CD1c-positive myeloid dendritic cell (primary cell): ENCODE results near the gene WWOX.

Experiments
- DNase-seq: peaks from one replicate; pipeline ENCODE4 v3.0.0-alpha.2; 2016; ENCODE audit errors: extremely low spot score

WWOX gene

DNA sequence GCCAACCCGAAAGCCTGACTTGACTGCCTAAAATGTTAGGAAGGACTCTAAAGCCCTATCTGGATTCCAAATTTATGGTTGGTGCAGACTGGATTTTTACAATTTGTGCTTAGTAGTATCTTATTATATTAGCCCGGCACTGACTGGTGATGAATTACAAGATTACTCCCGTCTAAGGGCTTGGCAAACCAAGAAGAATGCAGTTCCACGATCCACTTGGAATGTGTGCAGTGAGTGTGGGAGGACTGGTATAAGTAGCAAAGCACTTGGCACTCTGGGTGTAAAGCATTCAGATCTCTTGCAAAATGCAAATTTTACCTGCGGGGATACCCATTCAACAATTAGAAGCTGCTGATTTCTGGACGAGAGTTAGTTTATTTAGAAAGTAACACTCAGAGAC is 961.7 kb downstream of the WWOX start:
- DNase-seq, result no peak

DNA sequence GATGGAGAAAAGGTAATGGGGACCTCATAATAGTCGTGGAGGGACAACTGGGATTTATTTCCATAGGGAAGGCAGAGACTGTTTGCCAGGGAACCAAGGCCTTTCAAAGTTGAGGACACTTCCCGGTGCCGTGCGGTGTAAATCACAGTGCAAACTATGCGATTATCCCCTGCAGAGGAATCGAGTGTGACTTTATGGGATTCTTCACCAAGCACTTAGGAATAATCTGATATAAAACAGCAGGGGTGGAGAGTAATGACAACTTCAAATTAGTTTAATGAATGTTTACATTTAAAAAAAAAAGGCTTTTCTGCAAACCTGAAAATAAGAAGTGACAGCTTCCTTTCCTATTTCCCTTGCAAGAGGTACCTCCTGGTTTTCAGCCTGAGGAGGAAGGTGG is 962.9 kb downstream of the WWOX start:
- DNase-seq, result no peak

DNA sequence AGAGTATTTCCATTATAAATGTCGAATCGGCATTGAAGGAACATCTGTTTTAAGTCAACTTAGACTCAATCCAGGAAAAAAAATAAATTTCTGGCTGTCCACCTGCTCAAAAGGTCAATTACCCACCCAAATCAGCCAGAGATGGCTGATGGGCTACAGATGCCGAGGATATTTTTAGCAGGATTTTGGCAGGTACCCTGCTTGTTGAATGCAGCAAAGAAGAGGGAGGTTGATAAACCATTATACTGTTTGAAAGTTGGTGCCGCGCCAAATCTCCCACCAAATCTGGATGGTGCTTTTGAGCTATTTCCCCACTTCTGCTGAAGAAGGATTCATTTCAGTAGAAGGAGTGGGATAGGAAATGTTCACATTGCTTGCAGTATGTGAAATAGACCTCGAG is 963.4 kb downstream of the WWOX start:
- no peak for DNase-seq

- DNase-seq, result no peak
Measured at GRCh38 chr16:79064256-79064972, 965.0 kb downstream of the WWOX start.

DNA sequence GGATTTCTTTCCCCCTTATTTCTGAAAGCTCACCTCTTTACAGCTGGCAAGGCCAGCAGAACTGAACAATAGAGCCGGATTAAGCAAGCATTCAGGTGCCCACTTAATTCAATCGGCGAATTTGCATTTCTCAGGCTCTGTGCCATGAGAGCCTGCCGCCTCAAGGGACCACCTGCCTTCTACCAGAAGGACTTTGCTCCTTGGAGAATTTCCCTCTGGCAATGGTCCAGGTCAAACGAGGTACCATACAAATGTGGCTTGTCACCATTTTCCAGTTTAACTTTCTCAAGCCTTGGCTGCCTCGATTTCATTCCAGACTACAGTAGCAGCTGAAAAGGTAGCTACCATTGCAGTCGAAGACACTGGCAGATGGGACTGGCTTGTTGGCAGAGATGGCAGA is 967.1 kb downstream of the WWOX start:
- no peak for DNase-seq

DNA sequence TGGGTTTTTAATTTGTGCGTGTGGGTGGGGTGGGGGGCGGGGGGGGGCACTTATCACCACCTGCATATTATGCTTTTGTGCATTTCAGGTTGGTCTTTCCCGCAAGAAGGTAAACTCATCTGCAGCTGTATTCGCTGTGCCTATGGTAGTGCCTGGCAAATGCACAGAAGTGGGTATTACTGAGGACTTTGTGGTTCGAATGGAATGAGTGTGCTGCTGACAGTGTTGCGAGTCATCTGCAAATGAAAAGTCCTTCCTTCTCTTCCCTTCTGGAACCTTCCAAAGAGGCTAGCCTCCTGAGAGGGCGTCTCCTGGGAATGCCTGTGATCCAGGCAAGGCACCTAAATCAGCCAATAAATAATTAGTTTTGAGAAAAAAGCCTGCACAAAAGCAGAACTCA is 968.1 kb downstream of the WWOX start:
- DNase-seq, result no peak

- DNase-seq, result no peak
Measured at GRCh38 chr16:79069121-79069520, 969.7 kb downstream of the WWOX start.

- no peak for DNase-seq
Measured at GRCh38 chr16:79069633-79070032, 970.2 kb downstream of the WWOX start.

DNA sequence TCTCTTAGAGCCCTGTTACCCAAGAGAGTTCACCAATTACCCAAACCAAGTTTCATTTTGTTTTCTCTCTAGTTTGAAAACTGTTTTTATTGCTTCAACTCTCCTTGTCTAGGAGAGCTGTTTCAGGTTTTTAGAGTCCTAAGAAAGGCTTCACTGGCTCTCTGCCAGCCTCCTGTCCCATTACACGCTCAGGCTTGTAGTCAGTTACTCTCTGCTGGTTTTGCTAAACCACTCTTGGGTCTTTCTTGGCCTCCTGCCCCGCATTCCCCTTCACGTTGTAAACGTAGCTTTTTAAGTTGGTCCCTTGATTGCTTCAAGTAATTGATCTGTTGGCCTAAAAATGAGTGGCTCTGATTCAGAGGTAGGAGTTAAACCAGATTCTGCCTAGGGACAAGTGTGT is 972.0 kb downstream of the WWOX start:
- DNase-seq, result no peak

- DNase-seq, result no peak
Measured at GRCh38 chr16:79072517-79072916, 973.1 kb downstream of the WWOX start.

DNA sequence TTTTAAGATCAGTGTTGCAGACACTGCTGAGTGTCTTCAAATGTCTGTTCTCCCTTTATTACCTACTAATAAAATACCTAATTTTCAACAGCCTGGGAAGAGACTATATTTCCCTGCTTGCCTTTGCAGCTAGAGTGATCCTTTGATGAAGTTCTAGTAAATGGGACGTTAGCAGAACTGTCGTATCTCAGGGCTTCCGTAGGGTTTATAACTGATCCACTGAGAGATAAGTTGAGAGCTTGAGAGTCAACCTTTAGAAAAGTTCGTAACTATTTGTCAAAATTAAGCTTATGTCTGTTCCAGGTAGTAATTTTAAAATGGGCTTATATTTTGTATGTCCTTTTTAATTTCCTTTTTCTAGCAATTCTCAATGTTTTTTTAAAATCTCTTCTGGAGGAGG is 974.1 kb downstream of the WWOX start:
- no peak for DNase-seq

DNA sequence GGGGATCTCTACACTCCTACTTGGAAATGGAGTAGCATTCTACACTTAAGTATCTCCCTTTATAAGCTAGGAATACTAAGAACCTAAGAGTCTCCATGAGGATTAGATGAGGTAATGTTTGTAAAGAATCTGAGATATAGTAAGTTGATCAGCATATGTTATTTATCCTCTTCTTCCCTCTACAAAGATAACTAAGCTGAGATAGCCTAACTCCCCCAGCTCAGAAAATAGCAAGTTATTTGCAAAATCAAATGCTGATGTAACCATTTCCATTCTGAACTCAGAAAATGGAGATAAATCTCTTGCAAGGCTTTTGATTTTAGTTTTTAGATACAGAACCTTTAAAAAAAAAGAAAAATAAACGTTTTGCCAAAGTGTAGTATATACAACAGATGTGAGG is 975.1 kb downstream of the WWOX start:
- no peak for DNase-seq

- DNase-seq, result no peak
Measured at GRCh38 chr16:79074951-79075350, 975.5 kb downstream of the WWOX start.

DNA sequence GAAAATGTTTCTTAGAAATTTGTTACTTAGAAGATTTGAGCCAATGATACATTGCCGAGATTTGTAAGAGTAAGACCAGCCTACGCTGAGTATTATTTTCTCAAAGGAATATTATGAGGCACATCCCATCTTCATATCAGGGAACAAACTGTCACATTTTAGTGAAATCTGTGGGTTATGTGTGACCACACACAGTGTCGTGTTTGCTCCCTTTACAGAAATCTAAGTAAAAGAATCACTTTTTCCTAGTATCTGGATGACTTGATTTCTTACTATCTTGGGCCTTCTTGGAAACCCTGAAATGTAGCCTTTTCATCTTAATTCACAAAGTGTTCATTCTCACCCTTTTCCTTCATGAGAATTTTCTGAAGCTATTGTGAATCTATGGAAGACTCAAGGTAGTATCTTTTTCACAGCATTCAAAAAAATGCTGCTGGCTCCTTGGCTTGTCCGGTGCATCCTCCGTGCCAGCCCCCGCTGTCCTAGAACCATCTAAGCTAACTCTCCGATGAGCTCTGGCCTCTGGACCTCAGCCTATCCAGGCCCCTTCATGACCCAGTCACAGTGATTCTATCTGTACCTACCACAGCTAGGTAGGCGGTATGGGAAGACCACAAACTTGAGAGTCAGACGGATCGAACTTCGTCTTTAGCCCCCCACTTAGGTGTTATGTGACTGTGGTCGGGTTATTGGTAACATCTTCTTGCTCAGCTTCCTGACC is 976.8 kb downstream of the WWOX start:
- no peak for DNase-seq

DNA sequence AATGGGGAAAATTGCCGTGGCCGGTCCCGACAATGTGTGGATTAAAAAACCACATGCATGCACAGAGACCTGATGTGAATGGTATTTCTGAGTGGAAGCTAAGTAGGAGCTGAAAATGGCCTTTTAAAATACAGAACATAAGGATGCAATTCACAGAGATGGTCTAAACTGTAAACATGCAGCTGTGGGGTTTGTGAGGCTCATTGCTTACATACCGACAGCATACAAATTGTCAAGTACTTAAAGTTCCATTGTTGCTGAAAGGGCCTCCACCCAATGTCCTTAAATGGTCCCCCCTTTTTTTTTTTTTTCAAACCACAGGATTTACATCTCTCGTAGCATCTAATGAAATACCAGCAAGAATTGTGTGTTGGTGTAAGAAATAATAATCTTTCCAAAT is 977.9 kb downstream of the WWOX start:
- DNase-seq, result no peak

DNA sequence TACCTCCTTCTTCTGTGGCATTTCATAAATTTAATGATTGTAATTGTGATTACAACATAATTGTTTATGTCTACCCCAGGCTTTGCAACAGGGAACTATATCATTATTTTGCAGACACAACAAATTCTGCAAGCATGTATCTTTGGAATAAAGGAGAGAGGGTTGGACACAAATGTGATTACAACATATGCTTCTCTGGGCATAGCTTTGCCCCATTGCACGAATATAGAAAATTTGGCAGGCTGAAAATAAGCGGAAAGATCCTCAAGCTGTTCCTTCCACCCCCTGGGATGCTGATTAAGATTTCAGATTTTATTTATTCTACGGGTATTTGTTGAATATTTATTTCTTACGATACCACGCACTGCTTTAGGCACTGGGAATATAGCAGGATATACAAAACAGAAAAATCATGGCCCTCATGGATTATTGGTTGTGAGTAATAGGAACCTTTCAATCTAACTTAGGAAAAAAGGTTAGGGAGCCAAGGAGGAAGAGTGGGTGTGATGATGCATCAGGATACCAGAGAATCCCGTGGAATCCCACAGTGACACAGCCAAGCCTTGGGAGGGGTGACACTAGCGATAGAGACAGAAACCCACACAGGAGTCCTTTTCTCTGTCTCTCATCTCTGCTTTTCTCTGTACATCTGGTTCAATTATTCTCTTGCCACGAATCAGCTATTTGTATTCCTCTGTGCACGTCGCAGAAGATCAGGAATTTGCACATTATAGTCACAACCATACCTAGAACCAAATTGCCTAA is 980.4 kb downstream of the WWOX start:
- no peak for DNase-seq

DNA sequence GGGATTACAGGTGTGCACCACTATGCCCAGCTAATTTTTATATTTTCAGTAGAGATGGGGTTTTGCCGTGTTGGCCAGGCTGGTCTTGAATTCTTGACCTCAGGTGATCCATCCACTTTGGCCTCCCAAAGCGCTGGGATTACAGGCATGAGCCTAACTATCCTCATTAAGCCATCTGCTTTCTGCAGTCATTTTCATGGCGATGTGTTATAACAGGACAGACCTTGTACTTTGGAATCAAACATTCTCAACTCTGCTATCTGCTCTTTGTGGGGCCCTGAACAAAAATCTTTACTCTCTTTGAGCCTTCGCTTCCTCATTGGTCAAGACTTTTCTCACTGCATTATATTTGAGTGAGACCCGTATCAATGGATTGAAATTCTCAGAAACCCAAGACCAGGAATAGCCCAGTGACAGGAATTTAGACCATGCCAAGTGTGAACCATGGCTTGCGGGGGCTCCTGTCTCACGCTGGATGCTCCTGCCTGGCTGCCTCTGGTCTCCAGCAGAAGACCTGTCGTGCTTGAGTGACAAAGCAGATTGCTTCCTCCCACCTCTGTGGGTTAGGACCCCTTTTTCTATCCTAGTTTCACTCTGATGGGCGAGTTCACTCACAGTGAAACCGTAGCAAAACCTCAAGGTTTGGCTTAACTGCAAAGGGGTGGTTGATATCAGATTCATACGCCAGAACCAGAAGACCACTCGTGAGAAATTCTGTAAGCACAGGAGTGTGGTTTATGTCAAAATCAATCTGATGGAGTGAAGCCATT is 982.0 kb downstream of the WWOX start:
- no peak for DNase-seq

DNA sequence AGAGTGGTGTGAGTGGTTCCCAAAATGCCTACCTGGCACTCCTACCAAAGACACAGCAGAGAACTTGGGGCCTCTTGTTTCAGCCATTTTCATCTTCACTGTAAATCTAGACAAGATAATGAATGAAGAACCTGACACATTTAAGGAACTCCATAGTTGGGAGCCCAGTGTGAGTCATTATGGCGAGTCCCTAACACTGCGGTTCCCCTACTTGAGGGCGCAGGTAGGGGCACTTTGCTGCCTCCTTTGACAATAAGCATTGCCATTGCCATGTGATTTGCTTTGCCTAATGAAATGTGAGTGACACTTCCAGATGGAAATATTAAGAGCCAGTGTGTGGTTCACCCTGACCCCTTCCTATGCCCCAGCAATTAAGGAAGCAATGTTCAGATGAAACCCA is 983.5 kb downstream of the WWOX start:
- peak; percentile 31 for DNase-seq

- peak; percentile 27 for DNase-seq
Measured at GRCh38 chr16:79083508-79084299, 984.2 kb downstream of the WWOX start.

GRCh38 chr16:79088971-79089370 is 989.5 kb downstream of the WWOX start:
- no peak for DNase-seq

- DNase-seq, result peak; percentile 63
Measured at GRCh38 chr16:79089735-79090284, 990.4 kb downstream of the WWOX start.
